GM21825 (cell line): ENCODE measurements around the gene CHRNA9.

Experiments used
- ATAC-seq: cut with Tn5 transposase; IDR thresholded peaks from one replicate; pipeline ENCODE4 v1.9.1; 2021; ENCODE audit warnings: mild to moderate bottlenecking, moderate library complexity; ENCODE audit not compliant: unreplicated experiment

CHRNA9 gene

DNA sequence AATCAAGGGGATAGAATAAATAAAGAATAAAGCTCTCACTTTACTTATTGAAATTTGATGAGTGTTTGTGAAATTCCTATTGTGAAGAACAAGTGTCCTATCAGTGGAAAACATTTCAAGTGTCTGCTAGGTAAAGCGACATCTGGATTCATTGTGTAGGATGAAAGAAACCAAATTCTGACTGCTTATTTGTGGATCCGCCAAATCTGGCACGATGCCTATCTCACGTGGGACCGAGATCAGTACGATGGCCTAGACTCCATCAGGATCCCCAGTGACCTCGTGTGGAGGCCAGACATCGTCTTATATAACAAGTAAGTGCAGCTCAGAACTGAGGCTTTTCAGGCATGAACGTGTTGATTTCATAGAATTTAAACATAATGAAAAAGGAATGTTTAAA lies 1.9 kb downstream of the CHRNA9 start:
- no peak for ATAC-seq

DNA sequence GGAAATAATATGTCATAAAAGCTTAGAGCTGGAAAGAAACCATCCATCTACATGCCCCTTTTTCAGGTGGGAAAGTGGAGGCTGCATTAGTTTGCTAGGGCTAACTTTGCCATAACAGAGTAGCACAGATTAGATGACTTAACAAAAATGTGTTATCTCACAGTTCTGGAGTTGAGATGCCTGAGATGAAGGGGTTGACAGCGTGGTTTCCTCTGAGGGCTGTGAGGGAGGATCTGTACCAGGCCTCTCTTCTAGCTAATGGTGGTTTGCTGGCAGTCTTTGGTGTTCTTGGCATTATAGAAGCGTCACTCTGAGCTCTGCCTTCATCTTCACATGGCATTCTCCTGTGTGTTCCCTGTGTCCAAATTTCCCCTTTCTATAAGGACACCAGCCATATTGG lies 2.4 kb downstream of the CHRNA9 start:
- ATAC-seq: no peak

DNA sequence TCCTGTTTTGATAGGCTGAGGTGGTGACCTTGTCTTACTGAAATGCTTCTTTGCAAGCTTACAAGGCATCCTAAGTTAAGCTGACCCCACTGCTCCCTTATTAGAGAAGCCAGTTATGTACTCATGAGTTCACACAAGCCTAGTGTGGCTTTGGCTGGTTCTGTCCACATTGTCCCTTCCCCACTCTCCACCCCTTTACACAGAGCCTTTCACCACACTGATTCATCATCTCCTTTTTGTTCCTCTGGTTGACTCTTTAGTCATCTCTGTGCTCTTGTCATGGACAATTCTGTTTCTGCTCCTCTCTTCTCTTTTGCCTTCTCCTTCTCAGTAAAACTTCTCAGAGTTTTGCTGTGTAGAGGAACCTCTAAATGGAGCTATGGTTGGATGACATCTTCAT lies 4.9 kb downstream of the CHRNA9 start:
- ATAC-seq: no peak

DNA sequence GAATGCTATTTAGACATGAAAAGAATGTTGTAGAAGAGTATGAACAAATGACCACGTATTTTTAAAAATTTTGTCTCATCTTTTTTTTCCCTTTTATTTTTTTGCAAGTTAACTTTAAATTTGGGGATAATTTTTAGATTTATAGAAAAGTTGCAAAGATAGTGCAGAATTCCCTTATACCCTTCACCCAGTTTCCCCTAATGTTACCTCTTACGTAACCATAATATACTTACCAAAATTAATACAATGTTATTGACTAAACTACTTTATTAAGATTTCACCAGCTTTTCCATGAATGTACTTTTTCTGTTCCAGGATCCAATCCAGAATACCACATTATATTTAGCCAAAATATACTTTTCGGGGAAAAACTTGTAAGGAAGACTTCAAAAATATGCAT lies 12.3 kb downstream of the CHRNA9 start:
- ATAC-seq: no peak

DNA sequence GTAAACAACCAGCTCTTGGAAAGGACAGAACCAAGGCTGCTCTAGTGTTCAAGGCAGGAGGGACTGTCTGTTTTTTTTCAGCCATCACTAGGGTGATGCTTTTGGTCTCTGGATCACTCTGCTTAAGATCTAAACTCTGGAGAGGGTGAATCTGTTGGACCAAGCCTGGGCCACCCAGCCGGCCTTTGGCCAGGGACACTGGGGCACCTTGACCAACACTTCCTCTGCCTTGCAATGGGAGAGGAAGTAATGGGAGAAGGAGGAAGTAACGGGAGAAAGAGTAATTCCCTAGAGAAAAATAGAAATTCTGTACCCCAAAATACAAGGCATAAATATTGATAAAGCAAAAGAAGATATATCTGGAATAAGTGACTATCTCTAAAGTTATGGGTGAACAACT lies 12.9 kb downstream of the CHRNA9 start:
- ATAC-seq: no peak

DNA sequence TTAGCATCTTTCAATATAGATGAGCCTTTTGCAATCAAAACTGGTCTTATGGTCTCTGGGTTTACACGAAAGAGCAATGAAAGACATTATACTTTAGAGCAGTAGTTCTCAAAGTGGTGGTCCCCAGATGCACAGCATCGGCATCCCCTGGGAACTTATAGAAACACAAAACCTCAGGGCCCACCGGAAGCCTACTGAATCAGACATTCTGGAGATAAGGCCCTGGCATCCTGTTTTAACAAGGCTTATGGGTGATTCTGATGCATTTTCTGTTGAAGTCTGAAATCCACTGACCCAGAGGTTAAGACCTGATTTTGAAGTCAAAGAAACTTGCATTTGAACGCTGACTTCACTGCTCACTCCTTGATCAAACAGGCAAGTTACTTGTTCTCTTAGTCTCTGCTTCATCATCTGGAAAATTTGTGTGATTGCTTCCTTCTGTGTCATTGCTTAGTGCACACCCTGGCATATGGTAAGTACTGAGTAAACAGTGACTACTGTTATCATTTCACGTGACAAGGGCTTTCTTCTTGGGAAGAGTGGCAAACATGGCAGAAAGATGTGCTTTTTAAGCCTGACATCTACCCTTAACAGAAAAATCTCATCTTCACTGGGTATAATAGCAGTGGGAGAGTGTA lies 14.5 kb downstream of the CHRNA9 start:
- ATAC-seq: no peak

DNA sequence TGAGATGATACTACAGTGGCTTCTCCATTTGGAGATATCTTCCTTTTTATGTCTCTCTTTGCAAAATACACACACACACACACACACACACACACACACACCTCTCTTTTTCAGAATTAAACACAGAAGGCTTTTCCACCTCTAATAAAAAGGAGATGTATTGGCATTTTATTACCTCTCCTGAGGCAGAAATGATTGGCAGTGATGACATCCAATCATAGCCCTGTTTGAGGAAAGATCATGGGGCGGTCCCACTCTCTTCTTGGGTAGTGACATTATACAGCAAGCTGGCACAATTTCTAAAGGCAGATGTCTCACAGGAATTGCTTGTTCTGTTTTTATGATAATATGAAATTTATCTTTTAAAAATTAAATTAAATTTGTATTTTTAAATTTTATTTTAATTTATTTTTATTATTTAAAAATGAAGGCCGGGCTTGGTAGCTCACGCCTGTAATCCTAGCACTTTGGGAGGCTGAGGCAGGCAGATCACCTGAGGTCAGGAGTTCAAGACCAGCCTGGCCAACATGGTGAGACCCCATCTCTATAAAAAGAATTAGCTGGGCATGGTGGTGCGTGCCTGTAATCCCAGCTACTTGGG lies 15.6 kb downstream of the CHRNA9 start:
- ATAC-seq: no peak

DNA sequence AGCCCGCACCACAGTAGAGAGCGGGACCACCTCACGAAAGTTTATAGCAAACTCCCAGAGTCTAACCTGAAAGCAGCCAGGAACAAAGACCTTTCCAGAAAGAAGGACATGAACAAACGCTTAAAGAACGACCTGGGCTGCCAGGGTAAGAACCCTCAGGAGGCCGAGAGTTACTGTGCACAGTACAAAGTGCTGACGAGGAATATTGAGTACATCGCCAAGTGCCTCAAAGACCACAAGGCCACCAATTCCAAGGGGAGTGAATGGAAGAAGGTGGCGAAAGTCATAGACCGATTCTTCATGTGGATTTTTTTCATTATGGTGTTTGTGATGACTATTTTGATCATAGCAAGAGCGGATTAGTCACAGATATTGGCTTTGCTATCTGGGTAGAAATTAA lies 19.0 kb downstream of the CHRNA9 start:
- no peak for ATAC-seq

DNA sequence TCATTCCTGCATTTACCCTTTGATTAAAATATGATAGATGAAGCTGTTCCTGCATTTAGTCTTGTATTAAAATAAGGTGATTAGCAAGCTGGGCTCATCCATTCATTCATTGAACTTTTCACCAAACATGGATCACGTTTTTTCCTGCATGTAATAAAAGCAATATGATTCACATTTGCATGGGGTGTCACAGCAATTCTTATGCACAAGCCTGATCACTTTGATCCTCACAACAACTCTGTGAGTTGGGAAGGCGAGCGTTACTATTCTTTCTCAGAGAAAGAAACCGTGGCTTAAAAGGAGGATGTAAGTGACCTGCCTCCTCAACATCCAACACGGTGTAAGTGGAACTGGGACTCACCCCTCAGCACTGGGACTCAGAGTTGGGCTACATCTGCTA lies 20.0 kb downstream of the CHRNA9 start:
- no peak for ATAC-seq

DNA sequence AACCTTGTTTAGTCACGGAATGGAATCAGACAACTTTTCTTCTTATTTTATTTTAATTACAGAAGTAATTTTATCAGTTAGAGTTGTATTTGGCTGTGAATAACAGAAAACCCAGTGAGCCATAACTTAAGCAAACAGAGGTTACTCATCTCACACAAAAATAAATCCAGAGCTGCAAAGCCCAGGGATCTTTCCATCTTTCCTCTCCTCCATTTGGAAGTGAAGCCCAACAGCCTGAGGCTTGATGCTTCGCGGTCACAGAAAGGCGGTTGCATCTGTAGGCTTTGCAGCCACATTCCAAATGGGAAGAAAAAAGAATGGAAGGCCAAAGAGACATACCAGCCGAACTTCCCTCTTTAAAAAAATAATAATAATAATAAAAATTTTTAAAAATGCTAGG lies 22.6 kb downstream of the CHRNA9 start:
- ATAC-seq: no peak

DNA sequence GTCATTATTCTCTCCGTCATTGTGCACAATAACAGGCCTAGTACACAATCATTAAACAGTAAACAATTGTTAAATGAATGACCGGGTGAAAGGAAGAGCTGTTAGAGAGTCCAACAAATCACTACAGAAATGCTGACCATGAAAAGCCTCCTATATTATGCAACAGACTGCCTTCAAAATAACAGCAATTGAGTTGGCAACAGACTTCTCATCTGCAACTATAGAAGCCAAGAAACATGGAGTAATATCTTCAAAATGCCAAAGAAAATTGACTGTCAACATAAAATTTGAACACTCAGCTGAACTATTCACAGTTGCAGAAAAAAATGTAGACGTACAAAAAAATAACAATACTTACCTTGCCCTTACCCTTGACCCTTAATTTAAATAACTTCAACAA lies 26.2 kb downstream of the CHRNA9 start:
- no peak for ATAC-seq

DNA sequence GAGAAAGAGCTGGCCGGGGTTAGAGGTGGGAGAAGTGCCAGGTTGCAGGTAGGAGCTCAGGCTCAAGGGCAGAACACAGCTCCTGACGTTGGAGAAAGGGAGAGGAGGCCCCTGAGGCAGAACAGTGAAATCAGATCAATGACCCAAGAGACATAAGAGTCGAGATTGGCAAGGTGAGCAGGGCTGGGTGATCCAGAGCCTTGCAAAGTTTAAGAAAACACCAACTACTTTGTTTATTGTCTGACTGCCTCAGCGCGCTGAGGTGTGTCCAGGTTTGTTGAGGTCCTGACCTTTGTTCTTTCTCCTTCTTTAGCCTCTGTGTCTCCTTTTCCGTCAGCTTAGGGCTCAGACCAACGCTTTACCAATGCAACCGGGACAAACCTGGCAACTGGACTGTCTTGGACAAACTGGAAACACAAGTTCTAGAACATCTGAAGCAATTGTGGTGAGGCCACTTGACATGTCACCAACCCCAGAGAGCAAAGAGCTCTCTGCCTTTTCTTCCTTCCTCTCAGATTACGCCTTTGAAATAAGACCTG lies 28.3 kb downstream of the CHRNA9 start:
- no peak for ATAC-seq

DNA sequence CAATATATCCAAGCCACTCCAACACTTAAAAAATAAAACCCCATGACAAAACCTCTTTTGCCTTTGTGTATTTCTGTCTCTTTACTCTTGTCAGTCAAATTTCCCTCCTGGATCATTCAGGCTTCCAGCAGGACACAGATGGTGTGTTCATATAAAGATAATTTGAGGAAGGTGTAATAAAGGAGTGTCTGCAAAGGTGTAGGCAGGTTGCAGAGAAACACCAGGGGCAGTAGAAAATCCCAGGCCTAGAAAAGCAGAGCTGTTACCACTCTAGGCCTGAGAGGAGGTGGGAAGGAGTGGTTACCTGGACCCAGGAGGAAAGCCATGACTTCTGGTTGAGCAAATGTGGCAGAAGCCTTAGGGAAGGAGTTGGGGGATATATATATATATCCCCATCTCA lies 28.8 kb downstream of the CHRNA9 start:
- ATAC-seq: no peak

DNA sequence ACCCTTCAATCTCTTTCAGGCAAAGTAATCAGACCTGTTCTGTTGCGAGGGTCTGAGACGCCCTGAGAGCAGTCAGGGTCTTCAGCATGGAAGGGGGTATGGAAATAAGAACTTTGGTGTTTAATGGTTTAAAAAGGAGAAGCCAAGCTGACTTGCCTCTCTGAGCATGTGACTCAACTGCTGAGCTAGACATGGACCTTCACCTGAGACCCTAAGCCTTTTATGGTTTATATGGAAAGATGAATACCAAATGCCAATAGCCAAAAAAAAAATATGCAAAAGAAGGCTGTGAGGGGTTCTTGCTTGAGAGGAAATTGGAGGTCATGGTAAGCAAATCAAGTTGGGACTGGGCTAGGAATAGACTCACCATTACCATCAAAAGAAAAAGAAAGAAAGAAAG lies 30.6 kb downstream of the CHRNA9 start:
- ATAC-seq: no peak

DNA sequence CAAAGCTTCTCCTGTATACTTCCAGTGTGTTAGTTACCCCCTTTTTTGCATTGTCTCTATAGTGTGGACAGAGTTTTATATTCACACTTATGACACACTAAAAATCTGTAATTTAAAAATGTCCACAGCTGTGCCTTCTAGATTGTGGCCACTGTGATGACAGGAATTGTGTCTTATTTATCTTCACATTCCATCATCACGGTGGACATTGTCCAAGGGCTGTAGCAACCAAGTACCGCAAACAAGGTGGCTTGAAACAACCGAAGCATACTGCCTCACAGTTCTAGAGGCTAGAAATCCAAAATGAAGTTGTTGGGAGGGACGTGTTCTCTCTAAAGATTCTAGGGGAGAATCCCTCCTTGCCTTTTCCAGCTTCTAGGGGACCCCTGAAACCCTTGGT lies 32.3 kb downstream of the CHRNA9 start:
- no peak for ATAC-seq

DNA sequence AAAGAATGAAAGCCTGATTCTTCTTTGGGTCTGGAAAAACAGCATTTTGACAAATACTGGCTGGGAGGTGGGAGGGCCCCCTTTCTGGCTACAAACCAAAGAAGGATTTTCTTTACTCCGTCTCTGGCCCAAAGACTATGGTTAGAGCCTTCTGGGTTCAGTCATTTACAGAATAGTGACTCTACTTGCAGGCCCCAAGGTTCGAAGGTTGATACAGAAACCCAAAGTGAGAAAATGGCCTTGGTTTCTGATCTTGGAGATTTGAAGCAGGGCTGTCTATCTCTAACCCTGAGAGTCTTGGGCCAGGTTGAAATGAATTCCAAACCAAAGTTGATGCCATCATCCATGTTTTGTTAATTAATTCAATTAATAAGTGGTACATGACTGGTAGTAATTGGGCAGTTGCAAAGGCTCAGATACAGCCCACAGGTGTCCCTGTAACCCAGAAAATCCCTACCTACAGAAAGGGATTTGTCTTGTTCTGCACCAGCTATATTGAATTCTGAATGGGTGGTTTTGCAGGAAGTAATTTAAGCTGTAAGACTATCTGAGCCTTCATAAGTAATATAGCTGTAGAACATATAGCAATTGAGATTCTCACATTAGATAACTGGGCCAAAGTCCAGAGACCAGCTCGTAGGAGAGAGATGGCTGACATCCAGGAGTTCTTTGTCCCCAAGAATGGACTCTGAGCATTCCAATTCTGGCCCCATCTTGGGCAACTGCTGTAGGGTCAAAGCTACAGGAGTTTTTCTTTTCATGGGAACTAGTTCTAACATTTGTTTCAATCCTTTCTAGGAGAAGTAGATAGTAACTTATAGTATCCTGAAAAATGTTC lies 34.5 kb downstream of the CHRNA9 start:
- no peak for ATAC-seq

DNA sequence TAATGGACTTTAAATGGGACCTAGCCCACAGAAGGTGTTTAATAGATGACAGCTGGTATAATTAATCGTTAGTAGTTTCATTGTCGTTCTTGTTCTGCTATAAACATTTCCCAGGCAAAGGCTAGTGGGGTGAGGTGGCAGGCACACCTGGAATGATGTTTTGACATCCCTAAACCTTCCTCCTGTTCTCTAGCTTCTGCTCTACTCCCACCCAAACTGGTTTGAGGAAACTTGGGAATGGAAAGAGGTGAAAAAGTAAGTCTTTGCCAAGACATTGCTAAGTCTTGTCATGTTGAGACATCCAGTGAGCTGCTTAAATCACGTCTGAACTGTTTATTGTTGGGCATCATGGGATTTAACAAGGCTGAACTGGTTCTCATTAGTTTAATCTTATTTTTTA lies 37.5 kb downstream of the CHRNA9 start:
- no peak for ATAC-seq

DNA sequence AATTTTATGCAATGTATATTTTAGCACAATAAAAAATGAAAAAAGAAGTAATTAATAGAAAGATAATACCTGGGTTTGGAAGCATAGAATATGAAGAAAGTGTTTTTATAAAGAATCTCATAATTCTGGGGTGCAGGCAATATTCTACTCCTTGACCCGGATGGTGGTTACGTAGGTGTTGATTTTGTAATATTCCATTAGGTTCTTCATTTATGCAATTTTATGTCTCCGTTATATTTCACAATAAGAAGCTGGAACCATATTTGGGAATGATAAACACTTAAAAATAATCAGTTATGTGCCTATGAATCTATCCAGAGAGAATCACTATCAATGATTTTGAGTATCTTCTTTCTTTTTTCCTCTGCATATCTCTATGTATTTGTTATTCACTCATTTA lies 38.5 kb downstream of the CHRNA9 start:
- no peak for ATAC-seq

DNA sequence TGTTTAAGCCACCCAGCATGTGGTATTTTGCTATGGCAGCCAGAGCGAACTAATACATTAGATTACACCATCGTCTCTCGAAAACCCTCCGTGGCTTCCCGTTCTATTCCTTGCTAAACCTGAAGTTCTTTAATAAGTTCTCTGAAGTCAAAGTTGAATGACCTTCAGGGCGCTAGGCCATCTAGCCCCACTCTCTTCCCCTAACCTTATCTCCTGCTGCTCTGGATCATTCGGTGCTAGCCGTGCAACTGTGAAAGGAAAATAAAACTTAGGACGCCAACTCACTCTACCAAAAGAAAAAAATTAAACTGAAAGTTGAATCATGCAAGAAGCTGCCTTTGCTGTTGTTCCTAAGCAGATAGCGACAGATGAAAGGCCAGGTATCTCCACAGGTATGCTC lies 40.0 kb downstream of the CHRNA9 start:
- ATAC-seq: no peak

DNA sequence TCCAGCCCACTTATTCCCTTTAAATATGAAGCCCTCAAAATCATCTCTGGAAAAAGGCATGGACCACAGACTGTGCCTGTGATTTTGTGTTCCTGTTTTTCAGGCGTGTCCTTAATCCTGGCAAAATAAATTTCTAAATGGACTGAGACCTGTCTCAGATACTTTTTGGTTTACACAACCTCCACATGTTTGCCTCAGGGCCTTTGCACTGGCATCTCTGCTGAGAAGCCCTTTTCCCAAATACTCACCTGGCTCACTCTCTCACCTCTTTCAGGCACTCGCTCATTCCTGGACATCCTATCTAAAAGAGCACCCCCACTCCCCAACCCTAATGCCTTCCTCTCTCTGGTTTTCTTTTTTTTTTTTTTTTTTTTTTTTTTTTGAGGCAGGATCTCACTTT lies 40.5 kb downstream of the CHRNA9 start:
- no peak for ATAC-seq

DNA sequence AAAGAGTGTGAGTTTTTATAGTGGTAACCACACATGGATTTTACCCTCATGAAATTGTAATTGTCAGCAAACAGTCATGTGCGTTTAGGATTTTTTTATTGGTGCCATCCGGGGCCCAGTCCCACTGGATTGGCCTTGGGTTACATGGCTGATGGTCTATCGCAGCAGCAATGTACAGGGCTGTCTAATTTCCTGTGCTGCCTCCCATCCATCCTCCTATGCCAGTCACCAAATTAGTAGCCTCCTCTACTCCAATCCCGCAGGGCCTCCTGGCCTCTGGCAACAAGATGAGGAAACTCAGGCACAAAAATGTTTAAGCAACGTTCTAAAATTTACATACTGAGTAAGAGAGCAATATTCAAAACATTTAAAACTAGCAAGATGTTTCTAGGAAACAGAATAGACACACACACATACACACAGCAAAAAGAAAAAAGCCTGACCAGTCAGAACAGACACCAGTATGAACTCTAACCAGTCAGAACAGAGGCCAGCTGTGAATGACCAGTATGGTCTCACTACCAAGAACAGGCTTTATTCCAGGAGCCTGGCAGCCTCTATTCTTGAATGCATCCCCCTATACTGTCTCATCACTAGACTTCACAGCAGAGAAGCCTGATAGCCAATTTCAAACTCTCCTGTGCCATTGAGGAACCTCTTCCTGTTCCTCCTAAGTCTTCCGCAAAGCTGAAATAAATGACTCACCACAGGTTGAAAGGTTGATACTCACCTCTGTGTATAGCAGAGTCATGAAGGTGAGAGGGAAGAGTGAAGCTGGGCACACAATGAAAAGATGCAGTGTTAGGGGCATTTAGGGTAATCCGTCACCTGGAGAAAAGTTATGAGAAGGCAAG lies 42.6 kb downstream of the CHRNA9 start:
- no peak for ATAC-seq
